Activated naive CD8-positive, alpha-beta T cell treated with anti-CD3 and anti-CD28 coated beads for 36 hours (primary cell): Measurements from ENCODE around the gene MAPT. TPM values are rescaled to one million over a fixed set of nuclear protein-coding genes. Genes with fewer than 3 reads are reported as not detected.

Source experiments
- DNase-seq: peaks from one replicate; pipeline ENCODE4 v3.0.0; 2021
- H3K27ac Mint-ChIP-seq: one replicate; pipeline ENCODE4 v1.8.0; 2022; ENCODE audit warnings: mild to moderate bottlenecking, moderate library complexity, mixed read lengths
- H3K27me3 Mint-ChIP-seq: one replicate; pipeline ENCODE4 v1.8.0; 2022; ENCODE audit warnings: mild to moderate bottlenecking, mixed read lengths
- H3K36me3 Mint-ChIP-seq: one replicate; pipeline ENCODE4 v1.8.0; 2021; ENCODE audit warnings: mild to moderate bottlenecking, mixed read lengths
- H3K4me1 Mint-ChIP-seq: one replicate; pipeline ENCODE4 v1.8.0; 2021; ENCODE audit warnings: mixed read lengths
- H3K4me3 Mint-ChIP-seq: one replicate; pipeline ENCODE4 v1.8.0; 2022; ENCODE audit warnings: mild to moderate bottlenecking, moderate library complexity, mixed read lengths
- H3K9me3 Mint-ChIP-seq: one replicate; pipeline ENCODE4 v1.8.0; 2022; ENCODE audit warnings: mixed read lengths
- total RNA-seq, 2 experiments: library from RNA; stranded (reverse); gene quantifications; one replicate each; pipeline ENCODE4 v1.2.3, GENCODE V29; 2021

The MAPT gene
- total RNA-seq, 2 experiments from 2014 or later, result 0.68 to 0.88 TPM

DNA sequence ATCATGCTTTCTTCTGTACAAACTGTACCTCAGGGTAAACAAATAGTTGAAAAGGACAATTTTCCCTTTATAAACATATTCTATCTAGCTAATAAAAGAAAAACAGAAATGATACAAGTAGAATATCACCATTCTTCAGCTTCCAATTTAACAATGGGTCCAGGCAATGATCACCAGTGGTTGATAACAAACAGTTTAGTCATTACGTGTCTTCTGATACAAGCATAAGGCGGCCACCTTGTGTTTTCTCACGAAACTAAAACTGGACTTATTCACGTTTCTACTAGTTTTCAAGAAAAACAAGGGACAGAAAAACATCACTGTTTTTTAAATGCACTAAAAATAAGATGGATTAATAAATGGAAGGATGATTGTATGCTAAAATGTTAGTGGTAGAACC, 163.0 kb downstream of the MAPT start:
- Mint-ChIP-seq H3K27me3 (no peaks in the 10 kb centered on the region), H3K4me1 (peaks cover 49% of the 10 kb centered on the region), H3K9me3 (peaks cover 8% of the 10 kb centered on the region), H3K27ac (peak overlapping the region; percentile 54), H3K4me3 (no peak overlapping the region), H3K36me3 (peaks cover 40% of the 10 kb centered on the region)
- DNase-seq, result no peak

DNA sequence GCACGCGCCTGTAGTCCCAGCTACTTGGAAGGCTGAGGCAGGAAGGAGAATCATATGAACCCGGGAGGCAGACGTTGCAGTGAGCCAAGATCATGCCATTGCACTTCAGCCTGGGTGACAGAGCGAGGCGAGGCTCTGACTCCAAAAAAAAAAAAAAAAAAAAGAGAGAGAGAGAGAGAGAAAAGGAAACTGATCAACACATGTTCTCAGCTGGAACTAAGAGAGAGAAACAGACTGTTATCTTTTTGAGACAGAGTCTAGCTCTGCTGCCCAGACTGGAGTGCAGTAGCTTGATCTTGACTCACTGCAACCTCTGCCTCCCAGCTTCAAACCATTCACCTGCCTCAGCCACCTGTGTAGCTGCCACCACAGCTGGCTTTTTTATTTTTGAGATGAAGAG, 165.1 kb downstream of the MAPT start:
- DNase-seq, result no peak
- Mint-ChIP-seq H3K36me3 (peaks cover 28% of the 10 kb centered on the region), H3K4me1 (peaks cover 43% of the 10 kb centered on the region), H3K4me3 (no peak overlapping the region), H3K9me3 (peaks cover under 1% of the 10 kb centered on the region), H3K27ac (peak overlapping the region; percentile 80), H3K27me3 (no peaks in the 10 kb centered on the region)

DNA sequence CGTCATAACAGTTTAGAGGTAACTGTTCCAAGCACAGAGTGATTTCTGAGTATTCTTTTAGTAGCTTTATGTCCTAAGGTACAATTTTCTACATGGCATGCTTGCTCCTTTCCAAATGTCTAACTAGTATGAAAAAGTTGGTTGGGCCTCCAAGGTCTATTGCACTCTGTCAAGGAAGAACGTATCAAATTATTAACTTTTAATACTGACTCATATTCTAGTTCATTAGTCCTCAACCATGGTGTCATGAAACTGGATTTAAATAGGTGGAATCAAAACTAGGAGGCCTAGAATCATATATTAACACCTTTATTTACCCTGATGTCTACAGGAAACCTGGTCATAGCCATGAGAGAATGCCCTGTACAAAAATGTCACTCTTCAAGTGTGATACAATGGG, 166.1 kb downstream of the MAPT start:
- H3K36me3 Mint-ChIP-seq, result peaks cover 25% of the 10 kb centered on the region

DNA sequence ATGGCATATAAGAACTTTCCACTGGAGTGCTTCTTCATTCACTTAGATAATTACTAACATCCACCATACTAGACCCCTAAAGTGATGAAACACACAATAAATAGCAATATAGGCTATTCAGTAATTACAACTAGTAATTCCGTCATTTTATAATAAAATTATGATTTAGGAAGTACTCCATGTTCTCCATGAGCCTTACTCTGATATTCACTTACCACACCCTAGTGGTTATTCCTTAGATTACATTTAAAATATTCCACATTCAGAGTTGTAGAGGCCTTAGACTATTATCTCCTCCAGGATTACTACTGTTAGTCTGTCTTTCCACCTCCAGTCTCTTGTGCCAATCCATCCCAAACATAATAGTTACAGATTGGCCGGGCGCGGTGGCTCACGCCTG, 167.1 kb downstream of the MAPT start:
- no peaks in the 10 kb centered on the region for H3K27me3 Mint-ChIP-seq
- DNase-seq, result no peak
- no peak overlapping the region for H3K27ac Mint-ChIP-seq
- H3K9me3 Mint-ChIP-seq, result no peaks in the 10 kb centered on the region
- H3K4me1 Mint-ChIP-seq, result peaks cover 40% of the 10 kb centered on the region
- H3K4me3 Mint-ChIP-seq, result no peak overlapping the region
- peaks cover 26% of the 10 kb centered on the region for H3K36me3 Mint-ChIP-seq

More for the DNA sequence above, 166.1 kb downstream of the MAPT start:
- Mint-ChIP-seq H3K9me3 (no peaks in the 10 kb centered on the region), H3K27me3 (no peaks in the 10 kb centered on the region), H3K4me3 (no peak overlapping the region), H3K4me1 (peaks cover 42% of the 10 kb centered on the region), H3K27ac (peak overlapping the region; percentile 3)
- no peak for DNase-seq

DNA sequence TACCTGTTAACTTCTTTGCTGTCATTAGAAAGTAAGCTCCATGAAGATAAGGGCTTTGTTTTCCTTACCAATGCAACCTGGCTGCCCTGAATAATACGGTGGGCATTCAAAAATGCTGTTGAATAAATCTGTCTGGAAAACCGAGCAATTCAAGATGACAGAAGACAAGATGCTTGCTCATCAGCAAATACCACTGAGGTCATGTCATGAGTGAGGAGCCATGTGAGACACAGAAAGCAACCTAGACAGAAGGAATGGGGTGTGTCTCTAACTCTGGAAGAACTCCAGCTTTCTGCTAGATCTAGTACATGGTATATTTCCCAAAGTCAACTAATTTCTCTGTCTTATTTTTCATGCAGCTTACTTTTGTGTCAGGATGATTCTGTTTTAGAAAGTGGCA, 168.9 kb downstream of the MAPT start:
- H3K27ac Mint-ChIP-seq, result no peak overlapping the region

DNA sequence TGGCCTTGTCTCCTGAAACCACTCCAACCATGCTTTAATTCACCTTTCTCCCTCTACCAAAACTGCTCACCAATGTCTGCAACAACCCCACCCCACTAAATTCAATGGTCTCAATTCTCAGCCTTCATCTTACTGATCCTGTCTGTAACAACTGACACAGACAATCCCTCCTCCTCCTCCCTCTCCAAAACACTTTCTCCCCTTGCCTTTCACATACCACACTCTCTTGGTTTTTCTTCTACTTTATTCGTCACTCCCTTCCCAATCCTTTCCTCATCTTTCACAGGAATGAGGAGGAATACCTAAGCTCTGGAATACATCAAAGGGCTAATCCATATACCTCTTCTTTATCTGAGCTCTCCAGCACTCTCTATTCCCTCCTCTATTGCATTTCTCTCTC, 170.1 kb downstream of the MAPT start:
- H3K4me1 Mint-ChIP-seq, result peaks cover 20% of the 10 kb centered on the region
- H3K9me3 Mint-ChIP-seq, result no peaks in the 10 kb centered on the region
- DNase-seq, result no peak
- peaks cover 21% of the 10 kb centered on the region for H3K36me3 Mint-ChIP-seq
- H3K27me3 Mint-ChIP-seq, result no peaks in the 10 kb centered on the region
- H3K4me3 Mint-ChIP-seq, result no peak overlapping the region
- peak overlapping the region; percentile 50 for H3K27ac Mint-ChIP-seq

More for the DNA sequence above, 168.9 kb downstream of the MAPT start:
- H3K4me3 Mint-ChIP-seq, result no peak overlapping the region
- no peaks in the 10 kb centered on the region for H3K27me3 Mint-ChIP-seq
- H3K36me3 Mint-ChIP-seq, result peaks cover 30% of the 10 kb centered on the region
- H3K9me3 Mint-ChIP-seq, result no peaks in the 10 kb centered on the region
- H3K4me1 Mint-ChIP-seq, result peaks cover 33% of the 10 kb centered on the region
- DNase-seq, result no peak

DNA sequence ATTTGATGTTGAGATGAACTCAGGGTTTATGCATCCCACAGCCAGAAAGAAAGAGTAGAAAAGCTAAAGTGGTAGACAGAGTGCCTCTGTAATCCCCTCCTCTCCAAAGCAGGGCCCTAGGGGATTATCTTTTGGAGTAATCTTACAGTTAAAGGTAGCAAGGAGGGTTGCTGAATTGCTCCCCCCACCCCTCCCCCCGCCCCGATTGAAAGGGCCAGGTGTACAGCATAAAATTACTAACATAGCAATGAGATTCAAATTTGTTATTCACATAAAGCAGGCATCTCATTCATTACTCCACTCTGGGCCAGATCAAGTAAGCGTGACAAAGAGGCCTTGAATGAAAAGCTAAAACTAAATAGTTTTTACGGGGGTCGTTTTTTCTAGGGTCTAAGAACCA, 177.4 kb downstream of the MAPT start:
- Mint-ChIP-seq H3K27ac (peak overlapping the region; percentile 6), H3K27me3 (no peaks in the 10 kb centered on the region), H3K9me3 (no peaks in the 10 kb centered on the region), H3K4me3 (no peak overlapping the region), H3K4me1 (peaks cover 32% of the 10 kb centered on the region), H3K36me3 (peaks cover 24% of the 10 kb centered on the region)
- DNase-seq, result no peak

DNA sequence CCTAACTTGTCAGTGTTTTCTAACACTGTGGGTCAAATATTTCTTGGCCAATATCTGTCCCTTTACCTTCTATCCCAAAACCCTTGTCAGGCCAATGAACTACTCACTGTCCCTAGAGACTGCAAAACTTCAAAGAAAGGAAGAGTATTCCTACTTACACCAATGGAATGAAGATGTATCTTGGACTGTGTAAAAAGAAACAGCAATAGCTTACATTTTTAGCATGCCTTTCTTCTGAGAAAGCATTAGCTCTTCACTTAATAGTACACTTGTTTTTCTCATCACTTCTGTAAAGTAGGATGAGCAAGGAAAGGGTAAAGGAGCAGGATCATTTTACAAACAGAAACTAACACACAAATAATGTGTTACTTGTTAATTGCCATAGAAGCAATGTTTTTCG, 178.6 kb downstream of the MAPT start:
- H3K36me3 Mint-ChIP-seq, result peaks cover 17% of the 10 kb centered on the region
- DNase-seq, result no peak
- no peak overlapping the region for H3K4me3 Mint-ChIP-seq
- peaks cover 26% of the 10 kb centered on the region for H3K4me1 Mint-ChIP-seq
- H3K27ac Mint-ChIP-seq, result no peak overlapping the region
- no peaks in the 10 kb centered on the region for H3K9me3 Mint-ChIP-seq
- no peaks in the 10 kb centered on the region for H3K27me3 Mint-ChIP-seq

DNA sequence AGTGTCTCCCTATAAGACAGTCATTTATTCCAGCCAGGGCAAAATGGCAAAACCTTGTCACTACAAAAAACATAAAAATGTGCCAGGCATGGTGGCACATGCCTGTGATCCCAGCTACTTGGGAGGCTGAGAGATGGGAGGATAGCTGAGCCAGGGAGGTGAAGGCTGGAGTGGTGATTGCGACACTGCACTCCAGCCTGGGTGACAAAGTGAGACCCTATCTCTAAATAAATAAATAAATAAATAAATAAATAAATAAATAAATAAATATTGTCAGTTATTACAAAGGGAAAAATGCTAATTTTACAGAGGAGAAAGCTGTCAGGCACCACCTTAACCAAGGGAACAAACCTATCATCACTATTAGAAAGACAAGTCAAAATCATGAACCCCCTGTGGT, 180.2 kb downstream of the MAPT start:
- no peaks in the 10 kb centered on the region for H3K27me3 Mint-ChIP-seq
- peaks cover 19% of the 10 kb centered on the region for H3K36me3 Mint-ChIP-seq
- H3K27ac Mint-ChIP-seq, result no peak overlapping the region
- DNase-seq, result no peak
- peaks cover 30% of the 10 kb centered on the region for H3K4me1 Mint-ChIP-seq
- no peaks in the 10 kb centered on the region for H3K9me3 Mint-ChIP-seq
- no peak overlapping the region for H3K4me3 Mint-ChIP-seq

Other genes starting within 250 kb of the MAPT start
- gene CRHR1, start 110.2 kb upstream of the MAPT start, total RNA-seq, result not detected
- not detected for gene SPPL2C, start 49.7 kb upstream of the MAPT start, total RNA-seq
- gene STH, start 104.7 kb downstream of the MAPT start, total RNA-seq, result not detected